NCI-H1105 (cell line): ENCODE data around the gene CYFIP1.
A peak's percentile ranks its signal among the peaks of the same experiment; 100 is the strongest.

ENCODE experiments used
- DNase-seq: peaks from one replicate; lab custom pipeline; 2025; lab: John Stamatoyannopoulos, UW

Gene CYFIP1

GRCh38 chr15:22918056-22918455 is 62.1 kb downstream of the CYFIP1 start:
- DNase-seq = no peak

GRCh38 chr15:22917556-22917955 is 62.6 kb downstream of the CYFIP1 start:
- DNase-seq = no peak

GRCh38 chr15:22916606-22917350 is 63.4 kb downstream of the CYFIP1 start:
- DNase-seq = no peak

- no peak for DNase-seq
Measured at GRCh38 chr15:22915866-22916515, 64.2 kb downstream of the CYFIP1 start.

GRCh38 chr15:22913646-22914380 is 66.4 kb downstream of the CYFIP1 start:
- DNase-seq = no peak

GRCh38 chr15:22912256-22912655 is 67.9 kb downstream of the CYFIP1 start:
- no peak for DNase-seq

- no peak for DNase-seq
Measured at GRCh38 chr15:22911306-22911705, 68.9 kb downstream of the CYFIP1 start.

- DNase-seq = no peak
Measured at GRCh38 chr15:22908830-22909229, 71.3 kb downstream of the CYFIP1 start.

- DNase-seq = no peak
Measured at GRCh38 chr15:22907161-22907950, 72.8 kb downstream of the CYFIP1 start.

- DNase-seq = peak; percentile 57
Measured at GRCh38 chr15:22904736-22905135, 75.4 kb downstream of the CYFIP1 start.

- DNase-seq = peak; percentile 85
Measured at GRCh38 chr15:22903961-22904534, 76.1 kb downstream of the CYFIP1 start.

GRCh38 chr15:22903427-22903826 is 76.7 kb downstream of the CYFIP1 start:
- no peak for DNase-seq

GRCh38 chr15:22902981-22903380 is 77.2 kb downstream of the CYFIP1 start:
- no peak for DNase-seq

GRCh38 chr15:22902578-22902977 is 77.6 kb downstream of the CYFIP1 start:
- DNase-seq = no peak

- DNase-seq = no peak
Measured at GRCh38 chr15:22902046-22902445, 78.1 kb downstream of the CYFIP1 start.

GRCh38 chr15:22895465-22896190 is 84.5 kb downstream of the CYFIP1 start:
- no peak for DNase-seq

- no peak for DNase-seq
Measured at GRCh38 chr15:22893881-22894280, 86.3 kb downstream of the CYFIP1 start.

- DNase-seq = no peak
Measured at GRCh38 chr15:22893081-22893480, 87.1 kb downstream of the CYFIP1 start.

- DNase-seq = no peak
Measured at GRCh38 chr15:22892333-22892732, 87.8 kb downstream of the CYFIP1 start.

- DNase-seq = no peak
Measured at GRCh38 chr15:22891426-22892210, 88.5 kb downstream of the CYFIP1 start.
